Hematopoietic multipotent progenitor cell treated with erythropoietin and hydrocortisone succinate and interleukin-3 and kit ligand, for 4 days (in vitro differentiated cells): ENCODE results near the gene TMEM132E.

Experiments used
- DNase-seq: peaks from one replicate; pipeline ENCODE4 v3.0.0-alpha.2; 2015

The TMEM132E gene

DNA sequence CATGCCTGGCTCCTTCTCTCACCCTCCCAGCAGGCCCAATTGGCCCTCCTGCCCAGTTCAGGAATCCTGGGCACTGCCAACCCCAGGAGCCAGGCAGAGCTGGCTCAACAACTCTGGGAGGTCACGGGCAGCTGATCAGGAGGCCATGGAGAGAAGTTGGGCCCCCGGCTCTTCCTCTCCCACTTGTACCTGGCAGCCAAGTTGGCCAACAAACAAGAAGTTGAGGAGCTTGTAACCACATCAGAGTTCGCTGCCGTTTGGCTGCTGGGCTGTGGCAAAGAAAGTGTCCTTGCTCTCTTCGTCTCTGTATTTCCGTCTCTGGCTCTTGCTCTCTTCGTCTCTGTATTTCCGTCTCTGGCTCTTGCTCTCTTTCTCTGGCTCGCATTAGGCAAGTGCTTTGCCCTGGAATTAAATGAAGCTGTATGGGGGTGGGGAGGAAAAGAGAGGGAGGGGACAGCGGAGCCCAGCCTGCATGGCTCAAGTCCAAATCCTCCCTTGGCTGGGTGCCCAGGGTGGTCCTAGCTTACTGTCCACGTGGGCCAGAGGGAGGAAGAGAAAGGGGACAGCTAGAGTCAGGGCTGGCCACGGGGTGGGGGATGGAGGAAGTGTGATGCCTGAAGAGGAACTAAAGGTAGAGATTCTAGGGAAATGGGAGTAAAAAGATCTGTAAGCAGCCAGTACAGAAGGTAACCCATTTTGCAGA is 7.8 kb upstream of the TMEM132E start:
- DNase-seq: no peak

GRCh38 chr17:34572483-34572882 is 6.9 kb upstream of the TMEM132E start:
- no peak for DNase-seq

DNA sequence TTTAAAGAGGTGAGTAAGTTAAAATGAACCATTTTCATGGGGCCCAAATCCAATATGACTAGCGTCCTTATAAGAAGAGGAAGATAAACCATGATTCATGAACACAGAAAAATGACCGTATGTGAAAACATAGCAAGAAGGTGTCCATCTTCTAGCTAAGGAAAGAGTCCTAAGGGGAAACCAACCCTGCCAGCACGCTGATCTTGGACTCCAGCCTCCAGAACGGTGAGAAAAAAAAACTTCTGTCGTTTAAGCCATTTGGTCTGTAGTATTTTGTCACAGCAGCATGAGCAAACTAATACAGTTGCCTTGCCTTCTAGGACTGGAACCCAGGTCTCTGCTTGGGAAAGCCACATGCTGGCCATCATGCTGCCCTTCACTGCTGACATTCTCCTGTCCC is 4.2 kb upstream of the TMEM132E start:
- DNase-seq: no peak

- DNase-seq: no peak
These were observed 1.4 kb upstream of the TMEM132E start for GRCh38 chr17:34578016-34578415.

DNA sequence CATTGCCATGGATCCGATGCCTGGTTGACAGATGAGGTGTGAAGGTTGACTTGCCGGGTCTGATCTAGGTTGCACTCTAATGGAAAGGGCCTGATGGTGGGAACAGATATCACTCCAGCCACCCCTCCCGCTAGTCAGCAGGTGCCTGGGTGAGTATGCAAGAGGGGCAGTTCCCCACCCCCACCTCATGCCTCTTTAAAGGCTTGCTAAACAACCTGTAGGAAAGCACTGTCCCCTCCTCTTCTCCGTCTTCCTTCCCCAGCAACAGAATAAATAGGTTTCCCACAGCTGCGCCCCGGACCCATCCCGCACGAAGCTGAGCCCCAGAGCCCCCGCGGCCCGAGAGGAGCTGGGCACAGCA is 746 bp upstream of the TMEM132E start:
- no peak for DNase-seq

GRCh38 chr17:34579979-34580684 is 750 bp downstream of the TMEM132E start:
- peak; percentile 19 for DNase-seq

GRCh38 chr17:34580685-34581445 is 1.5 kb downstream of the TMEM132E start:
- no peak for DNase-seq

DNA sequence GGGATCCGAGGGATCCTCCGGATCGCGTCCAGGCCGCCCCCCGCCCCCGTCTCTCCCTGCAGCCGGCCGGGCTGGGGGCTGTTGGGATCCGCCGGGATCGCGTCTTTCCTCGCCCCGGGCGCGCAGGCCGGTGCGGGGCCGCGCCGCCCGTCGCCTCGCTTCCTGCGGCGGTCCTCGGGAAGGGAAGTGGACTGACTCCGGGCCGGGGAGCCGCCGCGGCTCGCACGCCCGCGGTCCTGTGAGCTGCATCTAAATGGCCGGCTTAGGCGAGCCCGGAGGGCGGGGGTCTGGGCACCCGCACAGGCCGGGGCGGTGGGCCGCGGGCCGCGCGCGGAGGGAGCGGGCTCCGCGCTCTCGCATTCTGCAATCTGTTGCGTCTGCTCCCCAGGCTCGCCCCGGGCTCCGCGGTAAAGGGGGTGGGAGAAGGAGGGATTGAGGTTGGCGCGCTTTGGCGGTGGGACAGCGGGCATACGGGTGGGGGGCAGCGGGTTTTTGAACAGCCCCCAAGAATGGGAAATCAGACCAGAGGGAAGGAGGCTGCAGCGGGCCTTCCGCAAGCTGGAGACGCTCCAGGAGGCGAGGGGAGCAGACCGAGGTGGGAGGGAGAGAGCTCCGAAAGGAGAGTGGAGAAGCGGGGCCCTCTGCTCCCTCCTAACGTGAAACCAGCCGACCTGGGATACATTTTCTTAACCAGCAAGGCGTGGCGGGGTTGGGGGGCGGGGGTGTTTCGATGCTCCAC is 2.2 kb downstream of the TMEM132E start:
- DNase-seq: no peak

DNA sequence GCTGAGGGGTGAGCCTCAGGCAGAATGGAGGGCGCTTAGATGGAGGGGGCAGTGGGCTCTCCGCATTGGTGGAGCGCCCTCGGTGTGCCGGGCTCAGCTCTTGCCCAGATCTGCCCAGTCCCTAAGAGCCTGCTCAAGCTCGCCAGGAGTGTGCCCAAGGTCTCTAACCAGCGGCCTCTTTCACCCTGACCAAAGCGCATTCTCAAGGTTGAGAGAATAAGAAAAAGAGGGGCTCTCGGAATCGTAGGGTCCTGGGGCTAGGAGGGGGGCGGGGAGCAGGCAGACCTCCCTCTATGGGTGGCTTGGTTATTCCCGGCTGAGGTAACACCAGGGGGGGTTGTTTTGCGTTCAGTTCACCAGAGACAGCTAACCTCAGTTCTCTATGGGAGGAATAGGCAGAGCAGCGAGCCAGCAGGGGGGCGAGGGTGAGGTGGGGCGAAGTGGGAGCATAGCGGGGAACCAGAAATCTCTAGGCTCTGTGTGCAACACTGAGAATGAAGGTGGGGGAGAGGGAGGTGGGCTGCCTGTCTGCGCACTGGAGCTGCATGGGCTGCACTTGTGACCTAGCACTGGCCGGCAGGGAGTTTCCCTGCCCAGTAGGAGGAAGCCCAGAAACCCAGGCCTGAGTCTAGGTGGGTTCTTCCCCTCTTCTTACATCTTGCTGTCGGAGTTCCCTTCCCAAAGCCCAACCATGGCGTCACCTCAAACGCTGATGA is 3.0 kb downstream of the TMEM132E start:
- DNase-seq: no peak

- DNase-seq: no peak
These were observed 3.5 kb downstream of the TMEM132E start for GRCh38 chr17:34582901-34583245.

DNA sequence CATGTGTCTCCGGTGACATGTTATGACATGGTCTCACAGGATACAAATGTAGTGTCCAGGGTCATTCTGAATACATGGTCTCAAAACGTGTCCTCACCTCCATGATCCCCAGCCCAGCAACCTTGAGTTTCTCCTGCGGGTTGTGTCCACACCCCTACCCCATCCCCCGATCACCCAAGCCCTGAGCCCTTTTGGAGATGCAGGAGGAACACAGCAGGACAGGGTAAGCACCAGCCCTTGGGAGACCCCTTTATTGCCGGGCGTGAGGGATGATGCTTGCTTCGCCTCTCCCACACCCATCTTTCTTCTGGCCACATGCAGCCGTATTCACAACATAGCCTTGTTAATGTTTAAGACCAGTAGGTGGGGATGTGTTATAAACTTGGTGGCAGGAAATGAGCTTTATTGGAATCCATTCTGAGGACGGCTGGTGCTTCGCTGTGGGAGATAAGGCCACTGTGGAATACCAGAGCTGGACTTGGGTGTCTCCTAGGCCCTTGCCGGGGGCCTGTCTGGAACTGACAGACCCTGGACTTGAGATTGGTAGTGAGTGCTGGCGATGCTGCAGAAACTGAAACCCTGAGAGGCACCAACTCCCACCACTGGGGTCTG is 5.5 kb downstream of the TMEM132E start:
- DNase-seq: peak; percentile 80

DNA sequence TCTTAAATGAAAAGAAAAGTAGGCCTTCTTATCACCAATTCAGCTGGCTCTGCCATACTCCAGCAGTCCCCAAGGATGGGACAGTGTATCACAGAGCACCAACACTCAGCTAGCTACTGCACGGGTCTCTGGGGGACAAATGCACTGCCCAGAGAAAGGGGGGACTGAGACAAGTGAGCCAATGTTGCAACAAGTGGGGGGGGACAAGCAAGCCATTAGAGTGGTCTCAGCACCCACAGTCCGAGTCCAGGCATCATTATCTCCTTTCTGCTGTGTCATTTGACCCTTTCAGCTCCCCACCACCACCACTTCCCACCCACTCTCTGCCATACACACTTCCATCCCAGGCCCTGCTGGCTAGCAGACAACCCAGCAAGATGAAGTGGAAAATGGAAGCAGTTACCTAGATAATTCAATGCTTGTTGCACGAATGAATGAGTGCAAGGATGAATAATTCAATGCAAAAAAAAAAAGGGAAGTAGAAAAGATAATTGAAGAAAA is 7.0 kb downstream of the TMEM132E start:
- no peak for DNase-seq

DNA sequence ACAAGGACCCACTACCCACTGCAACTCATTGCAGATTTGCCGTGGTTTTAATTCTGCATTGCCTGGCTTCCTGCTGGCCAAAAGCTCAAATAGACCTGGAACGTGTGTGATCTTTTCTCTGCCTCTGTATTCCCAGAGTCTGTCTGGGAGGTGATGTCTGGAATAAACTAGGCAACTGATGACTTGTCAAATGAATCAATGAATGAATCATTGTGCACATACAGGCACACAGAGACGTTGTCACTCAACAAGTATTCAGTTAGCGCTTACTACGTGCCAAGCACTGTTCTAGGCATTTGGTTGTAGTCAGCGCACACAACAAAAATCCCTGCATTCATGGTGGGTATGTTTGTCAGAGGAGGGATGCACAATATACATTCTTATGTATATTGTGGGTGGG is 8.9 kb downstream of the TMEM132E start:
- DNase-seq: no peak

- no peak for DNase-seq
These were observed 10.0 kb downstream of the TMEM132E start for GRCh38 chr17:34589120-34589965.

DNA sequence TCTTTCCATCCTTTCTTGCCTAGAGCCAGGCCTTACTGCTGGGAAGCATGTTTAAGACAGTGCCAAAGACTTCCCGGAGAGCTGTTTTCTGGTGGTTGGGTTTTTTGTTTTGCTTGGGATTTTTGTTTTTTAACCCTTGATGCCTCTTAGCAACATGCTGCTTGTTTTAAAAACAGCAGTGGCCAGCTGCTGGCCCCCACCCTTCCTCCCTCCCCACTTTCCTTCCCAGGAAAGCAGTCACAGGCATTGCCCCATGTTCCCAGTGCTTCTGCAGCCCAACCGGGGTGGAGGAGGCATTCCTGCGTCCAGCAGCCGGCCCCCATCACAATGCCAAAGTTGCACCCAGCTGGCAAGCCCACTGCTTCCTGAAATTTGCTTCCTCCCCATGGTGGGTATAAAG is 12.6 kb downstream of the TMEM132E start:
- no peak for DNase-seq

- DNase-seq: no peak
These were observed 17.5 kb downstream of the TMEM132E start for GRCh38 chr17:34596920-34597319.

DNA sequence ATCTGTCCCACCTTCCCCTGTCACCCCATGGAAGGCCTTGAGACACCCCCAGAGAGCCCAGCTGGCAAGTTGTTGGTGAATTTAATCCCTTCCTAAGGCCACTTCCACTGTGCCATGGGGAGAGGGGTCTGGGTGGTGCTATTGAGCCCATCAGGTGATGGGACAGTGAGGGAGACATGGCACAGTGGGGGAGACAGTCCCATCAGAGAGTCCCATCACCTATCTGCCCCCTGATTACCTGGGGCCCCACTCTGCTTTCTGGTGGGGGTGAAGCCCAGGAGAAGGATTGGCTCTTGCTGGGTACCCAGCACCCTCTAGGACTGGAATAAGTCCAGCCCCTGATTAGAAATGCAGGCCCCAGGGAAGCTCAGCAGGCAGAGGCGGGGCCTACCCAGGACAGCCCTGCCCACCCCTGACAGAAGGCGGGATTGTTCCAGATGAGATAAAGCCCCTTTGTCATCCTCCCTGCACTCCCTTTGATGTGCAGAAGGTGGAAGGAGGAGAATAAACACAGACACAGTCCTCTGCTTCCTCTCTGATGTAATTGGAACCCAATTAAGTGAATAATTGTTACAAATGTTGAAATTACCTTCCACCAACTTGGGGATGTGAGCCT is 18.9 kb downstream of the TMEM132E start:
- peak; percentile 55 for DNase-seq

DNA sequence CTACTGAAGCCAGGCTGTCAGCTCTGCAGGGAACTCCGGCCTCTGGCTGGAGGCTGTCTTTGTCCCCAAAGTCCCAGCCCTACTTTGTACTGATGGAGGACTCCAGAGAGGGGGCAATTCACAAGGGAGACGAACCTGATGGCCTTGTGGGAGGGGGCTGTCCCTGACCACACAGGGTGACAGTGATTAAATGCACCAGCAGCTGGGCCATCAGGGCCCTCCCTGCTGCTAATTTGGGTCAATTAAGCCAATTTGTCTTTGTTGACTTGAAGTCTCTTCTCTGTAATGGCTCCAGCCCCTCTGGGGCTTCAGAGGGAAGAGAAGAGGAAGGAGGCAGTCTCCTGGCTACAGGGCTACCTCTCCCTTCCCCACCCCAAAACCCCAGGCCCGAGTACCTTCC is 22.0 kb downstream of the TMEM132E start:
- no peak for DNase-seq

DNA sequence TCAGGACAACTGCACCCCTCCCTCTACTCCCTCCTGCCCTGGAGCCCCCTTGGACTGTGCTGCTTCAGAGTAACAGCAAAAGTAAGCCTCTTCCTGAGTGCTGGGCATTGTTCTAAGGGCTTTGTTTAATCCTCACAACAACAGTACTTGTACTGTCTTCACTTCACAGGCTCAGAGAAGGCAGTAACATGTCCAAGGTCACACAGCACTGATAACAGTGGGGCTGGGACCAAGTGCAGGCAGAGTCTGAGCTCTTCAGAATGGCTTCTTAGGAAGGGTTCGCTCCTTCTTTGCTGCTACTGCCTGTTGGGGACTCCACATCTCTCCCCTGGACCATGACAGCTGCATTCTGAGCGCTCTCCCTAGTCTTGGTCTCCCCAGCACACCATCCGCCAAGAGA is 24.6 kb downstream of the TMEM132E start:
- no peak for DNase-seq

- DNase-seq: no peak
These were observed 27.4 kb downstream of the TMEM132E start for GRCh38 chr17:34606763-34607162.

DNA sequence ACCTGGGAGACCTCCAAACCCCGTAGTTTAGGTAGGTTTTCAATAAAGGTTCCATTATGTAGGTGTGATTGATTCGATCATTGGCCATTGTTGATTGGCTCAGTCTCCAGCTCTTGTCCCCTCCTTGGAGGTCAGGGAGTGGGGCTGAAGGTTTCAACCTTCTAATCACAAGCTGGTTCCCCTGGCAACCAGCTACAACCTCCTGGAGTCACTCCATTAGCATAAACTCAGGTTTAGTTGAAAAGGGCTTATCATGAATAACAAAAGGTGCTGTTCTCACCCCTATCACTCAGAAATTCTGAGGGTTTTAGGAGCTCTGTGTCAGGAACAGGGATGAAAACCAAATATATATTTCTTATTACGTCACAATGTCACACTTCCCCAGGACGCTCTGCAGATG is 28.5 kb downstream of the TMEM132E start:
- no peak for DNase-seq
